Effector CD4-positive, alpha-beta T cell (primary cell): ENCODE data around the gene SCT.

ENCODE experiments used
- DNase-seq: peaks from one replicate; pipeline ENCODE4 v3.0.0-alpha.2; 2020

SCT gene

GRCh38 chr11:643849-644738 is 17.1 kb upstream of the SCT start:
- DNase-seq = no peak

GRCh38 chr11:643366-643765 is 16.4 kb upstream of the SCT start:
- DNase-seq = no peak

- no peak for DNase-seq
These were observed 14.9 kb upstream of the SCT start for GRCh38 chr11:641806-642370.

DNA sequence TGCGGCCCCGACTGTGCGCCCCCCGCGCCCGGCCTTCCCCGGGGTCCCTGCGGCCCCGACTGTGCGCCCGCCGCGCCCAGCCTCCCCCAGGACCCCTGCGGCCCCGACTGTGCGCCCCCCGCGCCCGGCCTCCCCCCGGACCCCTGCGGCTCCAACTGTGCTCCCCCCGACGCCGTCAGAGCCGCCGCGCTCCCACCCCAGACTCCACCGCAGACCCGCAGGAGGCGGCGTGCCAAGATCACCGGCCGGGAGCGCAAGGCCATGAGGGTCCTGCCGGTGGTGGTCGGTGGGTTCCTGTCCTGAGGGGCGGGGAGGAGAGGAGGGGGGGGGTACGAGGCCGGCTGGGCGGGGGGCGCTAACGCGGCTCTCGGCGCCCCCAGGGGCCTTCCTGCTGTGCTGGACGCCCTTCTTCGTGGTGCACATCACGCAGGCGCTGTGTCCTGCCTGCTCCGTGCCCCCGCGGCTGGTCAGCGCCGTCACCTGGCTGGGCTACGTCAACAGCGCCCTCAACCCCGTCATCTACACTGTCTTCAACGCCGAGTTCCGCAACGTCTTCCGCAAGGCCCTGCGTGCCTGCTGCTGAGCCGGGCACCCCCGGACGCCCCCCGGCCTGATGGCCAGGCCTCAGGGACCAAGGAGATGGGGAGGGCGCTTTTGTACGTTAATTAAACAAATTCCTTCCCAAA is 13.2 kb upstream of the SCT start:
- no peak for DNase-seq

- DNase-seq = no peak
These were observed 12.5 kb upstream of the SCT start for GRCh38 chr11:639332-639955.

DNA sequence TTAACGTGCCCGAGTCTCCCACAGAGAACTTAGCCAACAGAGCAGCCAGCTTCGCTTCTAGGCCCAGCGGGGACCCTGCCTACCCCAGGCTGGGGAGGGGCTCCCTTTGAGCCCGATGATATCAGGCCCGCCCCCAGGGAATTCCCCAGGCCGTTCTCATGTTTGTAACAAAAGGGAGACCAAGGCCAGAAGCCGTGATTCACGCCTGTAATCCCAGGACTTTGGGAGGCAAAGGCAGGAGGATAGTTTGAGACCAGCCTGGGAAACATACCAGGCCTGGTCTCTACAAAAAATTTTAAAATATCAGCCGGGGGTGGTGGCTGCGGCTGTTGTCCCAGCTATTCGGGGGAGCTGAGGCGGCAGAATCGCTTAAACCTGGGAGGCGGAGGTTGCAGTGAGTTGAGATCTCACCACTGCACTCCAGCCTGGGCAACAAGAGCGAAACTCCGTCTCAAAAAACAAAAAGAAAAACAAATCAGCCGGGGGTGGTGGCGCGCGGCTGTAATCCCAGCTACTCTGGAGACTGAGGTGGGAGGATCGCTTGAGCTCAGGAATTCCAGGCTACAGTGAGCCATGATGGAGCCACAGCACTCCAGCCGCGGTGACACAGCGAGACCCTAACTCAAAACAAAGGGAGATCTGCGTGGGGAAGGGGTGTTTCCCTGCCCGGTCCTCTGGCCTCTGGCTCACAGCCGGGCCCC is 11.8 kb upstream of the SCT start:
- DNase-seq = no peak

DNA sequence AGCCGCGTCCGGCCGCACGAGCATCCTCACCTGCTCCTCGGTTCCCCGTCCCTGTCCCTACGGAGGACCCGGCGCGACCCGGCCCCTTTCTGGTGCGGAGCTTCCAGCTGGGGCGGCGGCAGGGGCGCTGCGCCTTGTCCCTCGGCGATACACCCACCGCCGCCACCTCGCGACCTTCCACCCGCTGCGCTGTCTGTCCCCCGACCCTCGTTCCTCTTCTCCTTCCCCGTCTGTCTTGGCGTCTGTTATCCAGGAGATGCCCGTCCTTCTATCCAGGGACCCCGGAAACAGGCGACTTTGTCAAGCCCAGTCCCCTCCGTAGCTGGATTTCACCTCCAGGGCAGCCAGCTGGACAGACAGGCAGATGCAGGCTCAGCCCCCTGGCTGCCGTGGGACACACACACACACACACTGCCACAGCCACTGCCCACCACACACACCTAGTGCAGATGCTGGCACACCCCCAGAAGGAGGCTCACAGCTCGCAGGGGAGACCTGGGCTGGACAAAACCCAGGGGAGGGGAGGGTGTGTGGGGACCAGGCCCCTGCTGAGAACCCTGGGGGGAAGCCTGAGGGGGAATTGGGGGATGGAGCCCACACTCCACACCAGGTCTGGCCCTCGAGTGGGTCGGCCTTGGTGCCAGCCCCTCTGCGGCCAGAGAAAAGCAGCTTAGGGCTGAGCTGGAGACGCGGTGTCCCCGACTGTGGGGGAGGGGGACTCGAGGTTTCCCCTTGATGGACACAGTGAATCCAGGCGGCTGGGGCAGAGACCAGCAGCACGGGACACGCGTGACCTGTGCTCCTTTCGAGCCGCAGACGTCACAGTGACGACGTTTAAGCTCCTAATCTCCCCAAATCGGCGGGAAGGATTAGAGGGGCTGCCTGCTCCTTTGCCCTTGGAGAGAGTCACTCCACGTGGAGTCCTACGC is 10.9 kb upstream of the SCT start:
- no peak for DNase-seq

DNA sequence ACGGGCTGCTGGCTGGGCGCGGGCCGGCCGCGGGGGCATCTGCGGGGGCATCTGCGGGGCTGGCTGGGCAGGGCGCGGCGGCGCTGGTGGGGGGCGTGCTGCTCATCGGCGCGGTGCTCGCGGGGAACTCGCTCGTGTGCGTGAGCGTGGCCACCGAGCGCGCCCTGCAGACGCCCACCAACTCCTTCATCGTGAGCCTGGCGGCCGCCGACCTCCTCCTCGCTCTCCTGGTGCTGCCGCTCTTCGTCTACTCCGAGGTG is 10.3 kb upstream of the SCT start:
- DNase-seq = no peak

GRCh38 chr11:636511-637332 is 9.7 kb upstream of the SCT start, which contains the start of gene DRD4:
Gene DRD4, plus strand, starts transcription at chr11:637269. Its CDS starts 36 bp downstream, at chr11:637305.
- DNase-seq = no peak

GRCh38 chr11:635945-636510 is 9.0 kb upstream of the SCT start:
- no peak for DNase-seq

- no peak for DNase-seq
These were observed 3.9 kb upstream of the SCT start for GRCh38 chr11:630871-631270.

GRCh38 chr11:629237-629583 is 2.2 kb upstream of the SCT start:
- no peak for DNase-seq

DNA sequence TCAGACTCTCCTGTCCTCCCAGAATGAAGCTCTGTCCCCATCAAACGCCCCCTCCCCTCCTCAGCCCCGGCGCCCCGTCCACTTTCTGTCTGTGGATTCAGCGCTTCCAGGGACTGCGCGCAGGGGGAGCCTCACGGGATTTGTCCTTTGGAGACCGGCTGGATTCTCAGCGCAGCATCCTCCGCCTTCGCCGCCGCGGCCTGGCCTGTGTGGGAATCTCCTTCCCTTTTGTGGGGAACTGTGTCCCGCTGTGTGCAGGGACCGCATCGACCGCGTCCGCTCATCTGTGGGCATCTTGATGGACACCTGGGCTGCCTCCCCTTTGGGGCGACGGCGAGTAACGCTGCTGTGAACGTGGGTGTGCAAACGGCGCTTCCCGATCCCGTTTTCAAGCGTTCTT is 1.1 kb upstream of the SCT start:
- DNase-seq = no peak

DNA sequence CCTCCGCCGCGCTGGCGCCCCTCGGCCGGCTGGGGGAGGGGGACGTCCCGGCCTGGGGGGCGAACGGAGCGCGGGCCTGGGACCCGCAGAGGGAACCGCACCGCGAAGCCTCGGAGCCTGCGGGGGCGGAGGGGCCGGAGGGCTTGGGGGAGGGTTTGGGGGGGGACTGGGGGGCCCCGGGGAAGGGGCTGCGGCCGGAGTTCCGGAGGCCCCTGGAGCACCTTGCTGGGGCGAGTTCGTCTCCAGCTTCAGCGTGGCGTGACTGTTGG is 261 bp upstream of the SCT start:
- DNase-seq = no peak

GRCh38 chr11:625636-626268 is 1.2 kb downstream of the SCT start:
- DNase-seq = no peak

GRCh38 chr11:624705-625635 is 2.0 kb downstream of the SCT start, which contains the start of gene CDHR5:
Gene CDHR5, minus strand, starts transcription at chr11:624955. Its CDS starts 53 bp downstream, at chr11:624902.
- DNase-seq = no peak

GRCh38 chr11:623999-624704 is 2.8 kb downstream of the SCT start:
- no peak for DNase-seq

GRCh38 chr11:623349-623869 is 3.6 kb downstream of the SCT start:
- DNase-seq = no peak
